Posterior cingulate gyrus (tissue), 11 donors: ENCODE measurements around the gene HDHD5.

Source experiments
- DNase-seq, 10 donors: peaks; one replicate each; pipeline versions ENCODE4 v3.0.0 to v3.0.0-alpha.2; 2020 to 2021; ENCODE audit warnings: mixed read lengths in 3 of 10
- intact Hi-C: fragments of 100-400 bp; cut with DNase I; formaldehyde crosslinking; loops from one replicate; pipeline ENCODE4 v1.15.1; 2023

HDHD5 gene

DNA sequence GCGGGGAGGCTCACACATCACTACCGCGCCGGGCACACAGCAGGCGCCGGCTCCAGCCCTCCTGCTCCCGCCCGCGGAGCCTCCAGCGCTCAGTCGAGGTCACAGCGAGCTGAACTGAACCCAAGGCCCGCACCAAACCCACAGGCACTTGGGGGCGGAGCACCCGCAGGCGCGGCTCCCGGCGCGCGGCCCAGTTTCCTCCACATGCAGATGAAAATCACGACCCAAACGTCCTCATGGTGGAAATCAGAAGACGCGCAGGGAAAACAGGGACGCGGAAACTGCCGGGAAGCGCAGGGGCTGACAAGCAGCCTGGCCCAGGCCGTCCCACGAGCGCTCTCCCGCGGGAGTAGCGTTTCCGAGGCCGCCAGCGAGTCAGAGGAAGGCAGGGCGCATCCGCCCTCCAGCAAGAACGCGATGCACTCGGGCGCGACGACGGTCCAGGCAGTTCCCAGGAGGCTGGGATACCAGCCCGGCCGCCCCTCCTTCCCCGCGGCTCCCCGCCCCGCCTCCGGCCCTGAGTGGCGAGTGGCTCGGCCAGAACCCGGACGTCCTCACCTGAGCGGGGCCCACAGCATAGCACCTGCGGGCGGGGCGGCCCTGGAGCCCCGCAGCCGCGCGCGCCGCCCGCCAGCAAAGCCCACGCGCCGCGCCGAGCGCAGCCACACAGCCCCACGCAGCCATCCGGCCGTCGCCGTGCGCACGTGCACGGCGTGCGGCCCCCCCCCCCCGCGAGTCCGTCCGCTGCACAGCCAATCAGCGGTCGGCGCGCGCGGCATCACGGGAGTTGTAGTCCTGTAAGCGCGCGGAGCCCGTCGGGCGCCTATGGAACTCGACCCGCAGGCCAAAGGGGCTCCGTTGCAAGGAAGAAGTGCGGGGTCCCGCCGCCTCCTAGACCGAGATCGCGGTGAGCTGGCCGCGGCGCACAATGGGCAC, at the start of gene HDHD5:
TSS of gene HDHD5 (minus strand) at position 710 of the 936 bp plus-strand sequence. CDS start at position 684, 26 bp downstream.
- DNase-seq: peak; percentile 87 to 98 (median 90)
- intact Hi-C loops: loop anchor here (1.0 kb wide), 1 partner anchor 12 kb away; no protein-coding TSS in a partner anchor

DNA sequence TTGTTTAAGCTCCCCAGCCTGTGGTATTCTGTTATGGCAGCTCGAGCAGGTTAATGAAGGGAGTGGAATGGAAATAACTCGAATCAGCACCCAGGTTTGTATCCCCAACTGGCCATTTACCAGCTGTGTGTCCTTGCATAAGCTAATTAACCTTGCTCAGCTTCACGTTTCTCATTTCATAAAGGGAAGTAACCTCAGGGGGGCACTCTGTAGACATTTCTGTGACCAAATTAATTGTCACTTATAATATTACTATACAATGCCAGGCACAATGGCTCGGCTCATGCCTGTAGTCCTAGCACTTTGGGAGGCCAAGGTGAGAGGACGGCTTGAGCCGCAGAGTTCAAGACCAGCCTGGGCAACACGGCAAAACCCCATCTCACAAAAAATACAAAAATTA, 46.4 kb upstream of the HDHD5 start:
- intact Hi-C loops: no loop called here
- peak in 2 of 10 donors; percentile 2 to 9 for DNase-seq

DNA sequence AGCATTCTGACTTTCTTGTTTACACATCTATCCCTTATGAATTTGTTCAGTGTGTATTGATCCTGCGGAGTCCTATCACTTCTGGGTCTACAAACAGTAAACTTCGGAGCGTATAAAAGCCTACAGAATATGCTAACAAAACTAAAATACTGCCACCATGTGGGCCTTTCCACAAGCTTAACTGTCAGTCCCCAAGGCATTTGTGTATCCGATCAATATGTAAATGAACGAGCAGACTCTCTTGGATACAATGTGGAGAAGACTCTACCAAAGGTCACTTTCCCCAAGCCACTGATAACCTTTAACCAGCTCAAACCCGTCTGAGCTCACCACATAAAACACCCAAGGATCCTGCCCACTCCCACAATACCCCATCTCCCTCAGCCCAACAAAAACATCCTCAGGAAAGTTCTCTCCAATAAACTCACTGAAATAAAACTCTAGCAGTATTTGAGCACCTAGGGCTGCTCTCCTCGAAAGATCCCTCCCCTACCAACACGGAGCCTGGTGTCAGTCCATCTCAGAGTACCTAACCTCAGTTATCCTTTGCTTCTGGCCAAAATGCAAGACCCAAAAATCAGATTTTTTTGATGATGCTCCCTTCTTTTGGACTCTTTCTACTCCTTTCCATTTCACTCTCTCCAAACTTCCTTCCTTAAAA, 42.3 kb upstream of the HDHD5 start:
- intact Hi-C loops: no loop called here

DNA sequence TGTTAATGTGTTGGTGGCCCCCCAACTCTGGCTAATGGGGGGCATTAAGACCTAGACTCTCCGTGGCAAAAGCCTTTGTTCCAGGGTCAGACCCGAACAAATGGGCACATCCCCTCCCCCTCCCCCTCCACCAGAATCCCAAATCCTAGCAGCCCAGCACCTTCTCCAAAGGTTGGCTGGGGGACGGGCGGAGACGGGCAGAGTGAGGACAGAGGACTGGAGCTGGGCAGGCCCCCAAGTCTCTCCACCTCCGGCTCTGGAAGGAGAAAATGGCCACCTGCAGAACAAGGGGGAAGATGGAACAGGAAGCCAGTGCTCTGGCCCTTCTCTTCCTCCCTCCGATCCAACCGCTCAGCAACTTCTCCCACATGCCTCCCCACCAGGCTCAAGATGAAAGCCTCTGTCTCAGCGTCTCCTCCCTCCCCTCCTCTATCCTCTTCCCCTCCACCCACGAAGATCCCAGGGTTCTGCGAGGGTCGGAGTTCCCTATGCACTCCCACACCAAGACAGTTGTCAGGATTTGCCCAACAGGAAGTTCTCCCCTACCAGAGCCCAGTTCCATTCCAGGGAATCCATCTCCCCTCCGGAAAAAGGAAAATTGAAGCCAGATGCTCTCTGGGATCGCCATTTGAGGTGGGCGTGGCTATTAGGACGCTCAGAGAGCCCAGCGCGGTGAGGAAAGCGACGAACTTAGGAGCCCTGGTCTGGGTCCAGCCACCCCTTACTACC, 40.1 kb upstream of the HDHD5 start:
- DNase-seq: peak in 2 of 10 donors; percentile 42 to 69
- intact Hi-C loops: no loop called here

More for the DNA sequence above, 42.3 kb upstream of the HDHD5 start:
- DNase-seq: peak in 1 of 10 donors; percentile 2

DNA sequence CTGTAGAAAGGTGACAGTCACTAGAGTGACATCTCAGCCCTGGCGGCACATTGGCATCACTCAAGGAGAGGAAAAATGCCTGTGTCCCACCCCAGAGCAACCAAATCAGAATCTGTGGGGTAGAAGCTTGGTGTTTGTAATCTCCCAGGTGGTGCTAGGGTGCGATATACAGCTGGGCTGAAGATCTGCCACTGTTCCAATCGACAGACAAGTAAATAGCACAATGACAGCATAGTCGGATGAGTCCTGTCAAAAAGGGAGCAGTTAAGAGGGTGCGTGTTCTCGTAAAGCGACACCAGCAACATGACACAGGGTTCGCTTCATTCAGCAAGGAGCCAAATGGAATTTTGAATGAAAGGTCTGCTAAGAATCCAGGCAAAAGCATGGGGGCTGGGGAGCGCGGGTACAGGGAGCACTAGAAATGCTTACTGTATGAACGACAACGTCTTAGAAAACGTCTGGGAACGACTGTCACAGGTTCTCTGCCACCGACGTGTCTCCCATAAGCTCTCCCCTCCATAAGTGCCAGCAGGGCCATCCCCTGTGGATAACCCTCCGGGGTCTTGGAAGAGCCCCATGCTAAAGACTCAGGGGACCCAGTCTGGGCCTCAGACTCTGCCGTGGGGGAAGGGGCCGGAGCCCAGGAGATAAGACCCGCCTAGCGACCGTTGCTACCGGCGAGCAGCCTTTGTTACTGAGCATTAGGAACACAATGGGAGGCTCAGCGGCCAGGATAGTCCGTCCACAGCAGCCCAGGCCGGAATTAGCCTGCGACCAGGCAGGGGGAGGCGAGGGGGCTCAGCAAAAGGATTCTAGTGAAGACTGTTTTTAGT, 39.3 kb upstream of the HDHD5 start:
- intact Hi-C loops: no loop called here
- DNase-seq: peak in 2 of 10 donors; percentile 59 to 71

DNA sequence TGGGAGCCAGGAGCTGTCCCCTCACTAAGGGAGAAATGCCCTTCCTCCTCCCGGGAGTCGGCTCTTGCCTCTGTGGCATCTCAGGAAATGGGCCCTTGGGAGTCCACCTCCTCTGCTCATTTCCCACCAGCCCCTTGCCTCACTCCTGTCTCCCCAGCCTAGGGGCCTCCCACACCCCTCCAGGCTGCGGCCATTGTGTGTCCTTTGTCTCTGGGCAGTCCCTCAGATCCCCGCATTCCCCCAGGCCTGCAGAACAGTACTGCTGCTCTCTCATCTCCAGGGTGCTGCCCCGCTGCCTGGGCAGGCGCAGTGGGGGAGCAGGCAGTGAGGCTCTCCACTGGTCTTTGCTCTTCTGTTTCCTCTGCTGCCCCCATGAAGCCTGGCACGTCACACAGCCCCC, 35.1 kb upstream of the HDHD5 start:
- DNase-seq: no peak
- intact Hi-C loops: no loop called here

DNA sequence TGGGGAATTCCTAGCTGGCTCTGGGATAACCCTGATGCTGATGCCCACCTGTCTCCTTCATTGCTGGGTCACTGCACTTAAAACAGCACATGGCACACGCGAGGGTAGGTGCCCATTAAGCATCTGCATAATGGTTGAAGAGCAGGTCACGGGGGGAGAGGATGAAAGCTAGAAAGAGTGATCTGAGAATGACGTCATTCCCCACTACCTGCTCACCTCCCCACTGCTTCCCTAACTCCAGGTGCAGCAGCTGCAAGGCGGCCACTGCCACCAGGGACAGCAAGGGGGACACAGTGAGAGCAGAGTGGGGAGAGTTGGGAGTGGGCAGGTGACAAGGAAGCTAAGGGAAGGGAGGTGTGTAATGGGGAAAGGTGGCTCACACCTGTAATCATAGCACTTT, 33.1 kb upstream of the HDHD5 start:
- DNase-seq: no peak
- intact Hi-C loops: no loop called here

DNA sequence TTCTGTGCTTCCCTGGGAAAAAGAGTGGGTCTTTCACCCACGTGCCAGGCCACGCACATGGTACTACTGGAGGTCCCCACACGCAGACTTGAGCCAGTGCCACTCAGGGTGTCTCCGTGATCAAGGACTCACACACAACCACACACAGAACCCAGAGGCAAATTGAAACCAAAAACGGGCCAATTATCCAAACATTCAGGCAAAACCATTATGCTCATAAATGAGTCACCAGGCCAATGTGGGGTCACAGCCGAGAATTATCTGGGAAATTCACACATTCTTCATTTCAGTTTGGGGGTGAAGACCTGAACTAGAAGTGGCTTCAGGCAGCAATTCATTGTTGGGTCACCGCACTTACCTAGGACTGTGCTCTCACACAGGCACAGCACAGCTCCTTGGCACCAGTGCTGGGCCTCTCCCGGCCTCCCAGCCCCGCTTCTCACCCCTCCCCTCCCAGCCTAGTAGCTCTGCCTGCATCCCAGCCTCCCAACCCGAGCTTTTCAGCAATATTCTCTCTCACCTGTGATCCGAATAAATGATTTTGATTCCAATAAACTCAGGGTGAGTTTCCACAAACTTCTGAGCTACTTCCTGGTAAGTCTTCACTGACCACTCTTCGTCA, 32.2 kb upstream of the HDHD5 start:
- intact Hi-C loops: no loop called here
- no peak for DNase-seq

DNA sequence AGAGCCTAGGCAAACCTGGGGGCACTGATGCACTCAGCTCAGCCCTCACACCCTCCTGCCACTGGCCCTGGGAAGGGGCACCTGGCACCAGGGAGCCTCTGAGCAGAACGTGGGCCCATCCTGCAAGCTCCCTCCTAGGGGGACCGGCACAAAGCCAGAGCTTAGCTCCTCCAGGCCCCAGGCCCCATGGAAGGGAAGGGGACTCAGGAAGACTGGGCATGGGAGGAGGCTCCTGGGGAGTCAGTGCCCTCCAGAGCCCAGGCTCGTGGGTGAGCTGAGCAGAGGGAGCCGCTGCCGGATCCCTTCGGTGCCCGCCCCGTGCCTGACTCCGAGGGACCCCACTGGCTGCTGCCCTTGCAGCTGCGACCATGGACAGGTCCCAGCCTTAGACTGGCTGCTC, 31.6 kb upstream of the HDHD5 start:
- DNase-seq: no peak
- intact Hi-C loops: no loop called here

DNA sequence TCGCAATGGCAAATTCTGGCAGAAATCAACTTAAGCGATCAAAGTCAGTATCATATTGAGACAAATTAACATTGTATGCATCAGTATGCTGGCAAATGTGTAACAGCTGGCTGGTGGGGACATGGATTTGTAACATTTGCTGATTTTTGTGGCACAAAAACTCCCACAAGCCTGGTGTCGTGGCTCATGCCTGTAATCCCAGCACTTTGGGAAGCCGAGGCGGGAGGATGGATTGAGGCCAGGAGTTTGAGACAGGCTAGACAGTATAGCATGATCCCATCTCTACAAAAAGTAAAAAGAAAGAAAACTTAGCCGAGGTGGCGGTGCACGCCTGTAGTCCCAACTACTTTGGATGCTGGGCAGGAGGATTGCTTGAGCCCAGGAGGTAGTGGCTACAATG, 17.6 kb upstream of the HDHD5 start:
- peak in 2 of 10 donors; percentile 68 to 82 for DNase-seq
- intact Hi-C loops: no loop called here

DNA sequence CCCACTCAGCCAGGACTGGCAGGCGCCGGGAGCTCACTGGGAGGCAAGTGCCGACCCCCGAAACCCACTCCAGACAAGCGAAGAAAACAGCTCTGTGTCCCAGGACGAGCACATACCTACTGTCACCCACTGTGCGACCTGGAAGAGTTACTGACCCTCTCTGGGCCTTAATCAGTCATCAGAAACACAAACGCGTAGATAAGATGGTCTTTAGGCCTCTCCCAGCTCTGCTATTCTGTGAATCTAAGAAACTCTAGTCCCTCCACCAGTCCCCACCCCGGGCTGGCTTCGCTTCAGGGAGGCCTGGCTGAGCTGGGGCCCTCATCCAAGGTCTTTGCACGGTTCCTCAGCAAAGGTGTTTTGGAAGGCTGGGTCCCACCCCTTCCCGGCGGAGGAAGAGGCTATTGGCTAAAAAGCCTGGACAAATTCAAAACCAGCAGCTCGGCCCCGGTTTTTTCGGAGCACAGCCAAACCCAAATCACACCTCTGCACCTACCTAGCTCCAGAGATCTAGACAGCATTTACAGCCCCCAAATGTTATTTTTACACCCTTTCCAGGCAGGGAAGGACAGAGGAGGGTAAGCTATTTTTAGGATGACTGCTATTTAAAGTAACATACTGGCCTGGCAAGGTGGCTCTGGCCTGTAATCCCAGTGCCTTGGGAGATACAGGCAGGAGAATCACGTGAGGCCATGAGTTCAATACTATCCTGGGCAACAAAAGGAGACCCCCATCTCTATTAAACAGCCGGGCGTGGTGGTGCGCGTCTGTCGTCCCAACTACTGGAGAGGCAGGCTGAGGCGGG, 13.2 kb upstream of the HDHD5 start:
- peak in 6 of 10 donors; percentile 9 to 87 (median 63) for DNase-seq
- intact Hi-C loops: loop anchor here (5.0 kb wide), 2 partner anchors 90 to 465 kb away; partner anchors contain the start of genes BCL2L13 and IL17RA

DNA sequence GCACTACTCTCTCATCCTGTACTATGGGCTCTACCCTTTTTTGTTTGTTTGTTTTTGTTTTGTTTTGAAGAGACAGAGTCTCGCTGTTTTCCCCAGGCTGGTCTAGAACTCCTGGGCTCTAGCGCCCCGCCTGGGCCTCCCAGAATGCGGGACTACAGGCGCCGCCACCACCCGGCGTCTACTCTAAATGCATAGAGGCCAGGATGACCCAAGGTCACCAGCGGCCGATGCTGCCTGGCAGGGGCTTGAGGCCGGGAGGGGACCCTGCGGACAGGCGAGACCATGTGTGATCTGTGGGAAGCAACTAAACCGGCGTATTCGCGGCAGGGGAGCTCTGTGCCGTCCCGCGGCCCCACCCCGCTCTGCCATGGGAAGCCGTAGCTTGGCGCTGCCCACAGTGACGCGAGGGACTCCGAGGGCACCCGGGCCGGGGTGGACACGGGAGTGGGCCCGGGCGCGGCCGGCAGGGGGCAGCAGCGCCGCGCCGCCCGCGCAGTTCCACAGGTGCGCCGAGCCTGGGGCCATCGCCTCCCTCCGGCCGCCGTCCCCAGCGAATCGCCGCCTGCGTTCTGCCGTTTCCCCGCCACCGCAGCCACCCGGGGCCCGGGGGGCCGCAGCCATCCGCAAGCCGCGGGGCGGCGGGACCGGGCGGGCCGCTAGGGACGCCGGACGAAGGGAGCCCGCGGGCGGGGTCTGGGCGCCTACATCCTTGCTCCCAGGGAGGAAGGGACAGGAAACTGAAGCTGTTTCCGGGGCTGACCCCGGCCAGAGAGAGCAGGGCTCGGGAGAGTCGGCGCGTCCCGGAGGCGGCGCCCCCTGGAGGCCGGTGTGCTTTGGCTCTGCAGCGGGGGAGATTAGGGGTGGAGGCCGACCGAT, 12.3 kb upstream of the HDHD5 start:
- intact Hi-C loops: loop anchor here (1.0 to 5.0 kb wide), 4 partner anchors 12 to 466 kb away; partner anchors contain the start of genes BCL2L13, HDHD5 and IL17RA
- peak; percentile 77 to 98 (median 86) for DNase-seq

DNA sequence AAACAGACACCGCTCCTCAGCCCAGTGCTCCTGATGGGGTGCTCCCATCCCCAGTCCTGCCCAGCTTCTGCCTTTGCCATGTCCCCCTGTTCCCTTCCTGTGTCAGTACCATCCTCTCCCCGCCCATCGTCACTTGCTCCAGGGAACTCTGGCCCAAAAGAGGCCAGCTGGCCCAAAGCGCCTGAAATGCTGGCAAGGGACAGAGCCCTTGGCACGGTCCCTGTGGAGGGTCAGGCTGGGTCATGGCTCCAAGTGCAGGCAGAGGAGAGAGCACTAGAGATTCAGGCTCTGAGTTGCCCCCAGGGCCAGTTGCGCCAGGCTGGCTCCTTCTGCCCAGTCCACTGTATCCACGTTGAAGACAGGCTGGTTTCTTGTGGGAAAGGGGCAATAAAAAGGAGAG, 8.4 kb upstream of the HDHD5 start:
- DNase-seq: peak in 8 of 10 donors; percentile 22 to 88 (median 44)
- intact Hi-C loops: loop anchor here (10.0 kb wide), 1 partner anchor 197 kb away; the partner anchor contains the start of gene CECR2

DNA sequence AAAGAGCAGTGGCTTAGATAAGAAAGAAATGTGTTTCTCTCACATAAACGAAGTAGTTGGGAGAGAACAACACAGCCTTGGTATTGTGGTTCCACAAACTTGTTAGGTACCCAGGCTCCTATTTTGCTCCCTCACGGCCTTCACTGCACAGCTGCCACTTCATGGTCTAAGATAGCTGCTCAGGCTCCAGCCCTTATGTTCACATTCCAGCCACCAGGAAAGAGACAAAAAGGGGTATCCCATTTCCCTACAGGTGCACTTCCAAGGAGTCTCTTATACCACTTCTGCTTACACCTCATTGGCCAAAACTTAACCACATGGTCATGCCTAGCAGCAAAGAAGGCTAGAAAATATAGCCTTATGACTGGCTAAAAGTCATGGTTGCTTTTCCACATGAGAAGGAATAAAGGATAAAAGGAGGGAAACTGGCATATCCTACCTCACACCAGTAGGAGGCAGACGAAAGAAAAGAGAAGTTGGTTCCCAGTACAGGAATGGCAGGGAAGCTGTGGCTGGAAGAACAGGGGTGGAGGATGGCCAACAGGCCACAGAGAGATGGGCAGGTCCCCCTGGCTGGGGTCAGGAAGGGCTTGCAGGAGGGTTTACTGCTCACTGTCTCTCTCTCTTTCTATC, 5.4 kb upstream of the HDHD5 start:
- intact Hi-C loops: loop anchor here (10.0 kb wide), 1 partner anchor 200 kb away; the partner anchor contains the start of gene CECR2

DNA sequence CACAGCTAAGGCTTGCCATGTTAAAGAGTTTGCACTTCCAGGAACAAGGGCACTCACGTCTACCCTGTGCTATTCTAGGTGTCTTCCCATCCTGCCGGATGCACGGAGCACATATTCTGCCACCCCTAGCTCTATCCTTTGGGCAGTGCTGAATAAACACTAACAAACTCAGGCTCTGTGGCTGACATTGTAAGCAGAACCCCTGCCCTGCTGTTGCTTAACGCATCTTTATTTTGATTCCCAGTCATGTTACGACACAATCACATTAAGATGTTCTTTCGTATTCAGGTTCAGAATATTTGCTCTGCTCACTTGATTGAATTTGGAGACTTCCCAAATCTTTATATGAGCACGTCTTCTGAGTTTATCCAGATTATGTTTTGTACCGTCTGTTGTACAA, 3.7 kb upstream of the HDHD5 start:
- peak in 1 of 10 donors; percentile 1 for DNase-seq
- intact Hi-C loops: loop anchor here (10.0 kb wide), 1 partner anchor 202 kb away; the partner anchor contains the start of gene CECR2

More for the DNA sequence above, 5.4 kb upstream of the HDHD5 start:
- peak in 2 of 10 donors; percentile 5 to 7 for DNase-seq

DNA sequence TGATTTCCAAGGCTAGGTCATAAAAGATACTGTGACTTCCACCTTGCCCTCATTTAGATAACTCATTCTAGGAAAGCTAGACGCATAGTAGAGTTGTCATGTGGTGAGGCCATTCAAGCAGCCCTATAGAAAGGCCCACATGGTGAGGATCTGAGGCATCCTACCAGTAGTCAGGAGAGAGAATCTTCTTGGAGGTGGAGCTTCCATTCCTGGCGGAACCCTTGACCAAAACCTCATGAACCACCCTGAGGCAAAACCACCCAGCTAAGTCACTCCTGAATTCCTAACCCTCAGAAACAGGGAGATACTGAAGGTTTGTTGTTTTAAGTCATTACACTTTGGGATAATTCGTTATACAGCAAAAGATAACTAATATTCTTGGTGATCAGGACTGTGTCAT, 2.9 kb upstream of the HDHD5 start:
- peak in 1 of 10 donors; percentile 7 for DNase-seq
- intact Hi-C loops: loop anchor here (10.0 kb wide), 1 partner anchor 203 kb away; the partner anchor contains the start of gene CECR2
